Thyroid gland (tissue), 4 donors: ENCODE results near the gene LHX4. TPM values are rescaled to one million over a fixed set of nuclear protein-coding genes. Genes with fewer than 3 reads are reported as not detected.
A peak's percentile ranks its signal among the peaks of the same experiment; 100 is the strongest.

Experiments used
- DNase-seq, 2 donors: peaks; one replicate each; pipeline ENCODE4 v3.0.0-alpha.2; 2019
- H3K27ac ChIP-seq, 3 donors: fragments of 200-600 bp; sonication (generic); 1 replicate in 2 of 3; 2 replicates in 1 of 3; pipeline ENCODE4 v1.5.1; 2016 to 2019; ENCODE audit warnings: mild to moderate bottlenecking in 1 of 3, moderate library complexity in 1 of 3
- H3K27me3 ChIP-seq: fragments of 200-600 bp; sonication (generic); one replicate; pipeline ENCODE4 v1.5.1; 2019
- H3K36me3 ChIP-seq, 2 donors: fragments of 200-600 bp; sonication (generic); one replicate each; pipeline ENCODE4 v1.5.1; 2016 to 2019
- H3K4me1 ChIP-seq, 2 donors: fragments of 200-600 bp; sonication (generic); one replicate each; pipeline ENCODE4 v1.5.1; 2017 to 2019
- H3K4me3 ChIP-seq, 3 donors: fragments of 200-600 bp; sonication (generic); replicated peaks in 1 of 3; 1 replicate in 2 of 3; 2 replicates in 1 of 3; pipeline ENCODE4 v1.5.1; 2016; ENCODE audit warnings: mild to moderate bottlenecking in 1 of 3
- H3K9me3 ChIP-seq: fragments of 200-600 bp; sonication (generic); one replicate; pipeline ENCODE4 v1.5.1; 2017
- CTCF ChIP-seq, 6 experiments: fragments of 200-600 bp in 3 of 6; fragments of 450-650 bp in 3 of 6; sonication (generic) in 3 of 6; IDR thresholded peaks; one replicate each; pipeline ENCODE4 v1.5.1; 2016 to 2019; ENCODE audit warnings: antibody characterized with exemption in 6 of 6, mild to moderate bottlenecking in 2 of 6, inconsistent platforms in 1 of 6, moderate library complexity in 1 of 6
- POLR2A ChIP-seq, 2 donors: fragments of 450-650 bp; IDR thresholded peaks; one replicate each; pipeline ENCODE4 v1.6.1; 2017; ENCODE audit warnings: antibody characterized with exemption in 2 of 2, mild to moderate bottlenecking in 2 of 2, moderate library complexity in 1 of 2
- WGBS, 2 donors: methylation state at CpG; one replicate each; pipeline ENCODE4 v1.1.5; 2017; 5-methylcytosine and 5-hydroxymethylcytosine counted together
- intact Hi-C: fragments of 100-400 bp; cut with DNase I; formaldehyde crosslinking; loops from one replicate; pipeline ENCODE4 v1.15.1; 2023
- total RNA-seq, 4 donors: library from RNA; depleted of rRNA; stranded (reverse); fragments of >200 nt; gene quantifications; one replicate each; pipeline ENCODE4 v1.2.3, GENCODE V29; 2016

LHX4 gene
- total RNA-seq, 4 donors from 2014 or later = not detected

GRCh38 chr1:180230791-180231505 is 884 bp downstream of the LHX4 start:
- no peaks in the 10 kb centered on the region for H3K36me3 ChIP-seq
- peaks cover 37 to 55% of the 10 kb centered on the region in 2 donors for H3K4me1 ChIP-seq
- TF ChIP-seq CTCF (IDR thresholded peaks at IDR 0.05) (no peak), POLR2A (IDR thresholded peaks at IDR 0.05) (no peak)
- intact Hi-C loops = no loop called here
- peaks cover 60% of the 10 kb centered on the region for H3K27me3 ChIP-seq
- 1 to 2% methylated on average over 24 to 32 of the region's 65 CpGs for WGBS, 2 donors
- H3K9me3 ChIP-seq = no peaks in the 10 kb centered on the region
- H3K27ac ChIP-seq = no peak overlapping the region
- peak overlapping the region in 1 of 3 donors; percentile 45 for H3K4me3 ChIP-seq
- no peak for DNase-seq

- Histone ChIP-seq H3K36me3 (no peaks in the 10 kb centered on the region), H3K4me1 (peaks cover 37 to 55% of the 10 kb centered on the region in 2 donors), H3K4me3 (peak overlapping the region in 1 of 3 donors; percentile 45), H3K27me3 (peaks cover 66% of the 10 kb centered on the region), H3K27ac (no peak overlapping the region), H3K9me3 (no peaks in the 10 kb centered on the region)
- TF ChIP-seq CTCF (IDR thresholded peaks at IDR 0.05) (no peak), POLR2A (IDR thresholded peaks at IDR 0.05) (no peak)
- WGBS, 2 donors = 1 to 2% methylated on average over 15 to 16 of the region's 37 CpGs
- intact Hi-C loops = no loop called here
- peak; percentile 14 to 27 for DNase-seq
Observed at GRCh38 chr1:180231506-180231921, 1.4 kb downstream of the LHX4 start.

GRCh38 chr1:180231936-180232335 is 1.9 kb downstream of the LHX4 start:
- H3K27me3 ChIP-seq = peaks cover 70% of the 10 kb centered on the region
- H3K36me3 ChIP-seq = no peaks in the 10 kb centered on the region
- H3K9me3 ChIP-seq = no peaks in the 10 kb centered on the region
- DNase-seq = no peak
- peaks cover 37 to 55% of the 10 kb centered on the region in 2 donors for H3K4me1 ChIP-seq
- H3K27ac ChIP-seq = no peak overlapping the region
- TF ChIP-seq POLR2A (IDR thresholded peaks at IDR 0.05) (no peak), CTCF (IDR thresholded peaks at IDR 0.05) (no peak)
- WGBS, 2 donors = 4 to 6% methylated on average over 13 to 14 of the region's 14 CpGs
- no peak overlapping the region for H3K4me3 ChIP-seq
- intact Hi-C loops = no loop called here

- intact Hi-C loops = no loop called here
- Histone ChIP-seq H3K27me3 (peaks cover 71% of the 10 kb centered on the region), H3K4me1 (peaks cover 37 to 55% of the 10 kb centered on the region in 2 donors), H3K36me3 (no peaks in the 10 kb centered on the region), H3K4me3 (no peak overlapping the region), H3K27ac (no peak overlapping the region), H3K9me3 (no peaks in the 10 kb centered on the region)
- TF ChIP-seq POLR2A (IDR thresholded peaks at IDR 0.05) (no peak), CTCF (IDR thresholded peaks at IDR 0.05) (no peak)
- DNase-seq = no peak
- 7 to 9% methylated on average over 11 of the region's 11 CpGs for WGBS, 2 donors
Observed at GRCh38 chr1:180232521-180233043, 2.5 kb downstream of the LHX4 start.
